Tibial nerve (tissue), 4 donors: Measurements from ENCODE around the gene BCAS3. TPM values are rescaled to one million over a fixed set of nuclear protein-coding genes. Genes with fewer than 3 reads are reported as not detected.

ENCODE experiments used
- DNase-seq, 2 donors: peaks; one replicate each; pipeline ENCODE4 v3.0.0-alpha.2; 2019; ENCODE audit warnings: low spot score in 2 of 2
- H3K27ac ChIP-seq, 4 donors: fragments of 200-600 bp; sonication (generic) in 3 of 4; one replicate each; pipeline ENCODE4 v1.5.1; 2017 to 2019; ENCODE audit warnings: mild to moderate bottlenecking in 1 of 4
- H3K27me3 ChIP-seq, 2 donors: fragments of 200-600 bp; sonication (generic) in 1 of 2; one replicate each; pipeline versions ENCODE4 v1.5.1 to v1.6.0; 2017 to 2019
- H3K36me3 ChIP-seq, 3 donors: fragments of 200-600 bp; sonication (generic); one replicate each; pipeline ENCODE4 v1.5.1; 2018 to 2019
- H3K4me1 ChIP-seq, 4 donors: fragments of 200-600 bp; sonication (generic) in 3 of 4; one replicate each; pipeline ENCODE4 v1.5.1; 2017 to 2019
- H3K4me3 ChIP-seq, 4 donors: fragments of 200-600 bp; sonication (generic) in 3 of 4; one replicate each; pipeline ENCODE4 v1.5.1; 2017 to 2019; ENCODE audit warnings: mild to moderate bottlenecking in 1 of 4, moderate library complexity in 1 of 4
- H3K9me3 ChIP-seq, 4 donors: fragments of 200-600 bp; sonication (generic) in 3 of 4; one replicate each; pipeline ENCODE4 v1.5.1; 2017 to 2019
- CTCF ChIP-seq, 5 experiments: fragments of 200-600 bp in 3 of 5; fragments of 450-650 bp in 2 of 5; sonication (generic) in 3 of 5; IDR thresholded peaks; one replicate each; pipeline ENCODE4 v1.5.1; 2016 to 2019; ENCODE audit warnings: antibody characterized with exemption in 5 of 5, mild to moderate bottlenecking in 3 of 5, moderate library complexity in 2 of 5
- EP300 ChIP-seq, 2 donors: sonication (generic); formaldehyde crosslinking; IDR thresholded peaks; one replicate each; pipeline ENCODE4 v1.6.1; 2017; ENCODE audit warnings: antibody characterized with exemption in 2 of 2, mild to moderate bottlenecking in 1 of 2
- POLR2A ChIP-seq, 2 donors: fragments of 450-650 bp; IDR thresholded peaks; one replicate each; pipeline ENCODE4 v1.6.1; 2017; ENCODE audit warnings: antibody characterized with exemption in 2 of 2, mild to moderate bottlenecking in 2 of 2, moderate library complexity in 2 of 2
- WGBS, 2 donors: methylation state at CpG; one replicate each; pipeline ENCODE4 v1.1.5; 2018; 5-methylcytosine and 5-hydroxymethylcytosine counted together
- total RNA-seq, 4 donors: library from RNA; depleted of rRNA; stranded (reverse); fragments of >200 nt; gene quantifications; one replicate each; pipeline ENCODE4 v1.1.0, GENCODE V29; 2016

BCAS3 gene
- total RNA-seq, 4 donors from 2014 or later: 26.4 to 48.1 (median 44.8) TPM

- H3K27ac ChIP-seq: peak overlapping the region; percentile 70 to 95 (median 92)
- H3K9me3 ChIP-seq: no peaks in the 10 kb centered on the region
- peak overlapping the region; percentile 41 to 85 (median 71) for H3K4me3 ChIP-seq
- peaks cover 0 to 18% of the 10 kb centered on the region in 2 donors for H3K27me3 ChIP-seq
- H3K36me3 ChIP-seq: peaks cover 0 to 14% (median 0%) of the 10 kb centered on the region in 3 donors
- TF ChIP-seq POLR2A (IDR thresholded peaks at IDR 0.05): no peak
- TF ChIP-seq CTCF (IDR thresholded peaks at IDR 0.05): no peak
- no peak for TF ChIP-seq EP300 (IDR thresholded peaks at IDR 0.05)
- no CpG with 5 or more reads among the region's 29 CpGs for WGBS, 2 donors
- H3K4me1 ChIP-seq: peaks cover 0 to 75% (median 25%) of the 10 kb centered on the region in 4 donors
- DNase-seq: no peak
Measured at GRCh38 chr17:61411011-61411260, 733.3 kb downstream of the BCAS3 start.

DNA sequence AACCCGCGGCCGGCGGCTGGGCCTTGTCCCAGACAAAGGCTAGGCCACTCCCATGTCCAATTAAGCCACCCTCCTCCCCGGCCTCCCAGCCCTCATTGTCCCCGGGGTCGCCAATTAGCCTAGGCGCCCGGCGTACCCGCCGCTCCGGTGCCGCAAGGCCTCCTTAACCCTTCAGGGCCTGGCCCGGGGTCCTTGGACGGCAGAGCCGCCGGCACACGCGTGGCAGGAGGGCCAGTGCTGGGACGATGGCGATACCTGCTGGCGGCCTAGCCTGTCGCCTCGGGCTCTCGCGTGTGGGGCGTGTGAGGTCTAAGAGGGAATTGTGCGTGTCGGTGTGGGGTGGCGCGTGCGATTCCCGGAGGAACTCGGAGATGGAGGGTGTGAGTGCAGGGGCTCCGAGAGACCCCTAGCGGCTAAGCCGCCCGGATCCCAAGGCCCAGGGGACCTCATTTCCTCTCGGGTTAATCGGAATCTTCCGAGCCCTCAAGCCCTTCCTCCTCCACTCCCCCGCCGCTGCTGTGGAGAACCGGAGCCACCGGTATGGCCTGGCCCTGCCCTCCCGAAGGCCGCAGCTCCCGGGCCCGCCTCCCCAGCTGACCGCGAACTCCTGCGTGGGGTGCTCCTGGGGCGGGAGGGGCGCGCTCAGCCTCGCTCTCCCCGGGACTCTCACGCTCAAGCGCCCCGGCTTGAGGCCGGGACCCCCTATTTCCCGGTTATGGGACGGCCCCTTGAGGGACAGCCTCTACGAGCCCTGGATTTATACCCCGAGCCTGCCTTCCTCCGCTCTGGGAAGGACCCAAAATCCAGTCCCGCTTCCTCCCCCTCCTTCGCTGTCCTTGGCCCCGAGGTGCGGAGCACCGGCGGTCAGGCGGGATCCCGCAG lies 733.9 kb downstream of the BCAS3 start:
- Histone ChIP-seq H3K27me3 (peaks cover 0 to 18% of the 10 kb centered on the region in 2 donors), H3K27ac (peak overlapping the region; percentile 70 to 95 (median 92)), H3K4me1 (peaks cover 0 to 75% (median 25%) of the 10 kb centered on the region in 4 donors), H3K9me3 (no peaks in the 10 kb centered on the region), H3K4me3 (peak overlapping the region; percentile 41 to 85 (median 71)), H3K36me3 (peaks cover 0 to 12% (median 0%) of the 10 kb centered on the region in 3 donors)
- TF ChIP-seq POLR2A (IDR thresholded peaks at IDR 0.05) (peak in 1 of 2 donors; percentile 15), CTCF (IDR thresholded peaks at IDR 0.05) (no peak), EP300 (IDR thresholded peaks at IDR 0.05) (peak in 1 of 2 donors; percentile 5)
- no peak for DNase-seq
- WGBS, 2 donors: 1 to 4% methylated on average over 39 to 52 of the region's 75 CpGs

- Histone ChIP-seq H3K36me3 (peaks cover 0 to 12% (median 0%) of the 10 kb centered on the region in 3 donors), H3K27me3 (peaks cover 0 to 19% of the 10 kb centered on the region in 2 donors), H3K4me3 (peak overlapping the region; percentile 41 to 85 (median 71)), H3K9me3 (no peaks in the 10 kb centered on the region), H3K27ac (peak overlapping the region; percentile 70 to 95 (median 92)), H3K4me1 (peaks cover 0 to 82% (median 33%) of the 10 kb centered on the region in 4 donors)
- TF ChIP-seq CTCF (IDR thresholded peaks at IDR 0.05) (peak; percentile 98 to 99 (median 99)), EP300 (IDR thresholded peaks at IDR 0.05) (peak in 1 of 2 donors; percentile 73), POLR2A (IDR thresholded peaks at IDR 0.05) (peak; percentile 42 to 61)
- peak; percentile 64 to 78 for DNase-seq
- 0 to 1% methylated on average over 18 to 44 of the region's 69 CpGs for WGBS, 2 donors
Measured at GRCh38 chr17:61412143-61412859, 734.6 kb downstream of the BCAS3 start.

- Histone ChIP-seq H3K27ac (peak overlapping the region; percentile 70 to 95 (median 92)), H3K9me3 (no peaks in the 10 kb centered on the region), H3K36me3 (peaks cover 0 to 5% (median 0%) of the 10 kb centered on the region in 3 donors), H3K4me3 (peak overlapping the region; percentile 41 to 85 (median 71)), H3K4me1 (peaks cover 0 to 81% (median 34%) of the 10 kb centered on the region in 4 donors), H3K27me3 (peaks cover 0 to 22% of the 10 kb centered on the region in 2 donors)
- no peak for TF ChIP-seq POLR2A (IDR thresholded peaks at IDR 0.05)
- TF ChIP-seq CTCF (IDR thresholded peaks at IDR 0.05): no peak
- TF ChIP-seq EP300 (IDR thresholded peaks at IDR 0.05): no peak
- DNase-seq: no peak
- WGBS, 2 donors: 9 to 11% methylated on average over 18 to 22 of the region's 38 CpGs
Measured at GRCh38 chr17:61412860-61413660, 735.4 kb downstream of the BCAS3 start.
